Gastrocnemius medialis (tissue), 4 donors: ENCODE measurements around the gene RHBDD1.

Experiments used
- POLR2A ChIP-seq, 2 donors: fragments of 450-650 bp; IDR thresholded peaks; one replicate each; pipeline ENCODE4 v1.6.1; 2017; ENCODE audit warnings: antibody characterized with exemption in 2 of 2, mild to moderate bottlenecking in 2 of 2, moderate library complexity in 2 of 2
- TF ChIP-seq, protein P1 (sequence below), 5 experiments: fragments of 450-650 bp in 3 of 5; fragments of 200-600 bp in 2 of 5; sonication (generic) in 2 of 5; IDR thresholded peaks in 4 of 5; conservative IDR thresholded peaks in 1 of 5; 1 replicate in 4 of 5; 2 replicates in 1 of 5; pipeline ENCODE4 v1.5.1; 2016 to 2019; ENCODE audit warnings: antibody characterized with exemption in 5 of 5, mild to moderate bottlenecking in 3 of 5, moderate library complexity in 3 of 5

DNA sequence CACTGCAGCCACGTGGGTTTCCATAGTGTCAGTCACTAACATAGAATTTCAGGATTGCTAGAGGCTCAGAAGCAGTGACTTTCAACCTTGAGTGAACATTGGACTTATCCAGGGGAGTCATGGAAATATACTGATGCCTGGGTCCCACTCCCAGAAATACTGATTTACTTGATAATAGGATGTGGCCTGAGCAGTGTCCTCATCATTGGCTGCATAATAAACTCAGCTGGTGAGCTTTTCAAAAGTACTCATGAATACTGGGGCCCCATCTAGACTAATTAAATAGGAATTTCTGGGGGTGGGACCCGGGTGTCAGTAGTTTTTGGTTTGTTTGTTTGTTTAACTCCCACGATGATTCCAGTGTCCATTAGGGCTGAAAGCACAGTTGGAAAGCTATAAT lies 186.8 kb downstream of the RHBDD1 start:
- no peak for TF ChIP-seq POLR2A (IDR thresholded peaks at IDR 0.05)
- TF ChIP-seq, protein P1, sequence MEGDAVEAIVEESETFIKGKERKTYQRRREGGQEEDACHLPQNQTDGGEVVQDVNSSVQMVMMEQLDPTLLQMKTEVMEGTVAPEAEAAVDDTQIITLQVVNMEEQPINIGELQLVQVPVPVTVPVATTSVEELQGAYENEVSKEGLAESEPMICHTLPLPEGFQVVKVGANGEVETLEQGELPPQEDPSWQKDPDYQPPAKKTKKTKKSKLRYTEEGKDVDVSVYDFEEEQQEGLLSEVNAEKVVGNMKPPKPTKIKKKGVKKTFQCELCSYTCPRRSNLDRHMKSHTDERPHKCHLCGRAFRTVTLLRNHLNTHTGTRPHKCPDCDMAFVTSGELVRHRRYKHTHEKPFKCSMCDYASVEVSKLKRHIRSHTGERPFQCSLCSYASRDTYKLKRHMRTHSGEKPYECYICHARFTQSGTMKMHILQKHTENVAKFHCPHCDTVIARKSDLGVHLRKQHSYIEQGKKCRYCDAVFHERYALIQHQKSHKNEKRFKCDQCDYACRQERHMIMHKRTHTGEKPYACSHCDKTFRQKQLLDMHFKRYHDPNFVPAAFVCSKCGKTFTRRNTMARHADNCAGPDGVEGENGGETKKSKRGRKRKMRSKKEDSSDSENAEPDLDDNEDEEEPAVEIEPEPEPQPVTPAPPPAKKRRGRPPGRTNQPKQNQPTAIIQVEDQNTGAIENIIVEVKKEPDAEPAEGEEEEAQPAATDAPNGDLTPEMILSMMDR (IDR thresholded peaks at IDR 0.05 in 4 of 5, conservative IDR thresholded peaks at IDR 0.05 in 1 of 5), result no peak
